ENCODE results near the gene MTHFD2. TPM values are rescaled to one million over a fixed set of nuclear protein-coding genes. Genes with fewer than 3 reads are reported as not detected.

Gene MTHFD2
- total RNA-seq, 2 donors from 2014 or later = 12.9 to 15.8 TPM

DNA sequence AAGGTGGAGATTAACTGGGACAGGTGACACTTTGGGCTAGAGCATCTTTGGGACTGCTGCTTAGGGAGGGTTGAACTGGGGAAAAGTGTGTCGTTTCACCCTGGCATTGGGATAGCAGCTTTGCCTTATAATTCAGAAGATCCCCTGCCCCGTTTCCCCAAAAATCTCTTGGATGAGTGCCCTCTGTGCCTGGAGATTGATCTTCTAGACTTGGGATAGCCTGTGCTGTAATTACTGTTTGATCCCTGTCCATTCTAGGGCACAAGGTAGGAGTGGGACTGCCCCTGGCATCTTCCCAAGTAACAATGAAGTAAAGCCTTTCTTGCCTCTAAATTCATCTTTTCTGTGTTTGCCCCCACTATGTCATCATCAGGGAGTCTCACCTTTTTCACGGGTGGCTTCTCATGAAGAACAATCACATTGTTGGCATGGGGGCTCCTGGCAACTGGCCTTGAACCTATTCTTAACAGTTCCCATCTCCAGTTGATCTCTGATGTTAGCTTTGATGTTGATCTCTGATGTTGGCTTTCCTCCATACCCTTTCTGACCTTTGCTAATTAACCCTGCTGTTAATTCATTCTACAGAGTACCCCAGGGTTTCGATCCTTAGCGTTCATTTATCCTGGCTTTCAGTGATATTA lies 21.6 kb downstream of the MTHFD2 start:
- no peaks in the 10 kb centered on the region for H3K9me3 ChIP-seq
- no peaks in the 10 kb centered on the region for H3K4me1 ChIP-seq
- no peak overlapping the region for H3K27ac ChIP-seq
- H3K4me3 ChIP-seq = no peak overlapping the region
- TF ChIP-seq, protein P1, sequence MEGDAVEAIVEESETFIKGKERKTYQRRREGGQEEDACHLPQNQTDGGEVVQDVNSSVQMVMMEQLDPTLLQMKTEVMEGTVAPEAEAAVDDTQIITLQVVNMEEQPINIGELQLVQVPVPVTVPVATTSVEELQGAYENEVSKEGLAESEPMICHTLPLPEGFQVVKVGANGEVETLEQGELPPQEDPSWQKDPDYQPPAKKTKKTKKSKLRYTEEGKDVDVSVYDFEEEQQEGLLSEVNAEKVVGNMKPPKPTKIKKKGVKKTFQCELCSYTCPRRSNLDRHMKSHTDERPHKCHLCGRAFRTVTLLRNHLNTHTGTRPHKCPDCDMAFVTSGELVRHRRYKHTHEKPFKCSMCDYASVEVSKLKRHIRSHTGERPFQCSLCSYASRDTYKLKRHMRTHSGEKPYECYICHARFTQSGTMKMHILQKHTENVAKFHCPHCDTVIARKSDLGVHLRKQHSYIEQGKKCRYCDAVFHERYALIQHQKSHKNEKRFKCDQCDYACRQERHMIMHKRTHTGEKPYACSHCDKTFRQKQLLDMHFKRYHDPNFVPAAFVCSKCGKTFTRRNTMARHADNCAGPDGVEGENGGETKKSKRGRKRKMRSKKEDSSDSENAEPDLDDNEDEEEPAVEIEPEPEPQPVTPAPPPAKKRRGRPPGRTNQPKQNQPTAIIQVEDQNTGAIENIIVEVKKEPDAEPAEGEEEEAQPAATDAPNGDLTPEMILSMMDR (IDR thresholded peaks at IDR 0.05) = no peak
- no peaks in the 10 kb centered on the region for H3K27me3 ChIP-seq
- DNase-seq (ENCODE audit: low spot score) = no peak
- H3K36me3 ChIP-seq = peaks cover 10% of the 10 kb centered on the region

DNA sequence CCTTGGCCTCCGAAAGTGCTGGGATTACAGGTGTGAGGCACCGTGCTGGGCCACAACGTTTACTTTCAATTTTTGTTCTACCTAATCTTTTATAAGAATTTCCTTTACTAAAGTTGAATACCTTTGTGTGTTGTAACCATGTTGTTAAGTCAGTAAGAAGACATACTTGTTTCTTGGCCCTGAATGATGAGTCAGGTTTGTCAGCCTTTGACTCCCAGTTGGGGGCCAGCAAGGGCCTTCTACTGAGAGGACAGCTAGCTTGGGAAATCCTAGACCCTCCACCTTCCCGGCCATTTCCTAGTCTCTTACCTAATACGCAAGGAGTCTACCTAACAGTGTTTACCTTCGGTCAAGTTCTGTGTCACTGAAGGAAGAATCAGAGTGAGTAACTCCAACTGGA lies 22.7 kb downstream of the MTHFD2 start:
- TF ChIP-seq, protein P1 (IDR thresholded peaks at IDR 0.05) = no peak
- Histone ChIP-seq H3K4me3 (no peak overlapping the region), H3K36me3 (peaks cover 10% of the 10 kb centered on the region), H3K27ac (no peak overlapping the region), H3K4me1 (peaks cover 0 to 7% of the 10 kb centered on the region in 2 donors), H3K27me3 (no peaks in the 10 kb centered on the region), H3K9me3 (no peaks in the 10 kb centered on the region)
- no peak for DNase-seq (ENCODE audit: low spot score)

GRCh38 chr2:74221604-74222299 lies 23.3 kb downstream of the MTHFD2 start:
- TF ChIP-seq, protein P1 (IDR thresholded peaks at IDR 0.05) = no peak
- Histone ChIP-seq H3K4me1 (peaks cover 0 to 9% of the 10 kb centered on the region in 2 donors), H3K36me3 (peaks cover 7% of the 10 kb centered on the region), H3K27me3 (no peaks in the 10 kb centered on the region), H3K27ac (no peak overlapping the region), H3K9me3 (no peaks in the 10 kb centered on the region), H3K4me3 (no peak overlapping the region)
- DNase-seq (ENCODE audit: low spot score) = no peak

DNA sequence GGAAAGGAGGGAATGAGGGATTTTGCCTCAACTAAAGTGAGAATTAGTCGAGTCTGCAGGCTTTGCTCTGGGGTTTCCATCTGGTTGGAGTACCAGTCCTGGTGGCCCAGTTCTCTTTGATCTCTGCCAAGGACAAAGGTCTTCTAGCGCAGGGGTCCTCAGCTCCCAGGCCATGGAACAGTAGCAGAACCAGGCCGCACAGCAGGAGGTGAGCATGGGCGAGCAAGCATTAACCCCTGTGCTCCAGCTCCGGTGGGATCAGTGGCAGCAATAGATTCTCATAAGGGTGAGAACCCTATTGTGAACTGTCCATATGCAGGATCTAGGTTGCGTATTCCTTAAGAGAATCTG lies 23.9 kb downstream of the MTHFD2 start:
- DNase-seq (ENCODE audit: low spot score) = no peak
- Histone ChIP-seq H3K9me3 (no peaks in the 10 kb centered on the region), H3K4me3 (no peak overlapping the region), H3K4me1 (peaks cover 0 to 9% of the 10 kb centered on the region in 2 donors), H3K36me3 (peaks cover 4% of the 10 kb centered on the region), H3K27ac (no peak overlapping the region), H3K27me3 (no peaks in the 10 kb centered on the region)
- TF ChIP-seq, protein P1 (IDR thresholded peaks at IDR 0.05) = no peak

DNA sequence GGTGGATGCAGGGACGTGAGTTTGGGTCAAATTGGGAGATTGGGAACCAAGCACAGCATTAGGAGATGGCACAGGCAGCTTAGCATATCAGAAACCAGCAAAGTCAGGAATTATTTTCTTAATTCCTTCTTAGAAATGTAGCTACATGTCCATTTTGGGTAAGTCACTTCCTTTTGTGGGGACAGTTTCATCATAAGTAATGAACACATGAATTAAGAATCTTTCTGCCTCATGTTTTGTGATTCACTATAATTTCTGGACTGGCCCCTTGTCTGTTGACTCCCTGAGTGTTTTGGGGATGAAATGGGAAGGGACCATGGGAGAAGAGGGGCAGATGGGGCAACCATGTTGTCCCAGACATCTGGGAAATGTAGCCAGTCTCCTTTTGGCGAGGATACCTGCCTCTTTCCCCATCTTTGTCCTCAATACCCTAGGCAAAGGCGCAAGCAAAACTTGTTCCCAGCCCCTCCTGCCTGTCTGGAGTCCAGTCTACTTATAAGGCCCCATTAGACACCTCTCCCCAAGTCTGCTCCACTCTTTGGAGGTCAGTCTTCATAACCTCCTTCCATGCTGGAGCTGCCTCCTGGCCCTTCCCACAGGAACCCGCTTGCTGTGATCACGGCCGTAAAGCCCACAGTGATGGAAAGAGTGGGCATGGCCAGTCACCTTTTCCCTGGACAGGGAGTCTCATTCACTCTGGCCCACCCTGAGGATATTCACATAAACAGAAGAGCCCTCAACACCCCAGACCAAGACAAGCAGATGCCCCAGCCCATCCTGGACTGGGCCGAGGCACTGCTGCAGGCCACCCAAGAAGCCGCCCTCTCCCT lies 25.7 kb downstream of the MTHFD2 start:
- TF ChIP-seq, protein P1 (IDR thresholded peaks at IDR 0.05) = no peak
- H3K36me3 ChIP-seq = no peaks in the 10 kb centered on the region
- DNase-seq (ENCODE audit: low spot score) = no peak
- H3K4me3 ChIP-seq = no peak overlapping the region
- no peak overlapping the region for H3K27ac ChIP-seq
- no peaks in the 10 kb centered on the region for H3K27me3 ChIP-seq
- peaks cover 0 to 9% of the 10 kb centered on the region in 2 donors for H3K4me1 ChIP-seq
- no peaks in the 10 kb centered on the region for H3K9me3 ChIP-seq

Data from right atrium auricular region (tissue), 2 donors.